Uterus (tissue), 4 donors: ENCODE measurements around the gene BCR. TPM values are rescaled to one million over a fixed set of nuclear protein-coding genes. Genes with fewer than 3 reads are reported as not detected.
A peak's percentile ranks its signal among the peaks of the same experiment; 100 is the strongest.
"Not testable (repeated sequence)": the region's sequence is repeated elsewhere in the genome, so short reads cannot be mapped to it uniquely, and the experiment has no call there.

Source experiments
- DNase-seq, 2 donors: peaks; one replicate each; pipeline ENCODE4 v3.0.0-alpha.2; 2019 to 2020
- H3K27ac ChIP-seq, 2 donors: fragments of 200-600 bp; sonication (generic); 1 replicate in 1 of 2; 2 replicates in 1 of 2; pipeline ENCODE4 v1.5.1; 2016 to 2018
- H3K27me3 ChIP-seq, 2 donors: fragments of 200-600 bp; sonication (generic); one replicate each; pipeline ENCODE4 v1.5.1; 2018 to 2019; ENCODE audit warnings: control low read depth in 1 of 2
- H3K36me3 ChIP-seq, 2 donors: fragments of 200-600 bp; sonication (generic); one replicate each; pipeline ENCODE4 v1.5.1; 2019; ENCODE audit warnings: control low read depth in 1 of 2
- H3K4me1 ChIP-seq, 2 donors: fragments of 200-600 bp; sonication (generic); one replicate each; pipeline ENCODE4 v1.5.1; 2018 to 2019; ENCODE audit warnings: control low read depth in 1 of 2
- H3K4me3 ChIP-seq, 2 donors: fragments of 200-600 bp; sonication (generic); 1 replicate in 1 of 2; 2 replicates in 1 of 2; pipeline ENCODE4 v1.5.1; 2018 to 2019; ENCODE audit warnings: mild to moderate bottlenecking in 1 of 2
- H3K9me3 ChIP-seq, 2 donors: fragments of 200-600 bp; sonication (generic); one replicate each; pipeline ENCODE4 v1.5.1; 2019; ENCODE audit warnings: control low read depth in 1 of 2
- POLR2A ChIP-seq, 2 donors: fragments of 450-650 bp; IDR thresholded peaks; one replicate each; pipeline ENCODE4 v1.6.1; 2016; ENCODE audit warnings: antibody characterized with exemption in 2 of 2, mild to moderate bottlenecking in 1 of 2, moderate library complexity in 1 of 2
- intact Hi-C: fragments of 100-400 bp; cut with DNase I; formaldehyde crosslinking; loops from one replicate; pipeline ENCODE4 v1.15.1; 2023; ENCODE audit warnings: low total_unique reads
- total RNA-seq, 4 donors: library from RNA; depleted of rRNA in 3 of 4; stranded (reverse); fragments of >200 nt in 3 of 4; gene quantifications; one replicate each; pipeline versions ENCODE4 v1.1.0 to v1.2.4, GENCODE V29; 2014 to 2023
- TF ChIP-seq, protein P1 (sequence below), 4 experiments: fragments of 200-600 bp in 2 of 4; fragments of 450-650 bp in 2 of 4; sonication (generic) in 2 of 4; IDR thresholded peaks; one replicate each; pipeline ENCODE4 v1.5.1; 2016 to 2019; ENCODE audit warnings: antibody characterized with exemption in 4 of 4, mild to moderate bottlenecking in 2 of 4, moderate library complexity in 1 of 4
- donor health status: DM: yes; HTN: yes; CAD: no.

BCR gene
- total RNA-seq, 4 donors from 2014 or later: 10.6 to 93.3 (median 28.3) TPM

DNA sequence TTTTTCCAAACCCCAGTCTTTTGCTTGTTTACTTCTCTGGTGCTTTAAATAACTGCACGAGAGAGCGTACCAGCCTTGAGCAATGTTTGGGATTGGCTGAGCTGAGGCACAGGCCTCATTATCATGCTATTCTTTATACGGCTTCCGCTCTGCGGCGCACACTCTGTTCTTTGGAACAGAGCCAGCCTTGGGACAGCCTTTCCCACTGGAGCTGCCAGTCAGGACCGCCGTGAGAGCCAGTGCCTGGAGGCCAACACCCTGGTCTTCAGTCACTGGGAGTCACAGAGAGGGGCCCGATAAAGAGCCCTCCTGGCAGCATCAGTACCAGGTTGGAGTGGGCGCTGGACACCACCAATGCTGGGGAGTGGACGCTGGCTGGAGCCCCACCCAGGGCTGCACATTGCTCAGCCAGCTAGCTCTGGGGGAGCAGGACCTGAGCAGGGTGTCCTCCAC, 125.6 kb downstream of the BCR start:
- DNase-seq: peak; percentile 54 to 77
- Histone ChIP-seq H3K27me3 (no peaks in the 10 kb centered on the region), H3K4me1 (no peaks in the 10 kb centered on the region), H3K27ac (peak overlapping the region; percentile 75 to 91), H3K9me3 (no peaks in the 10 kb centered on the region), H3K4me3 (no peak overlapping the region), H3K36me3 (no peaks in the 10 kb centered on the region)
- intact Hi-C loops: loop anchor here (10.0 kb wide), 1 partner anchor 219 kb away; no protein-coding TSS in a partner anchor
- no peak for TF ChIP-seq POLR2A (IDR thresholded peaks at IDR 0.05)
- TF ChIP-seq, protein P1, sequence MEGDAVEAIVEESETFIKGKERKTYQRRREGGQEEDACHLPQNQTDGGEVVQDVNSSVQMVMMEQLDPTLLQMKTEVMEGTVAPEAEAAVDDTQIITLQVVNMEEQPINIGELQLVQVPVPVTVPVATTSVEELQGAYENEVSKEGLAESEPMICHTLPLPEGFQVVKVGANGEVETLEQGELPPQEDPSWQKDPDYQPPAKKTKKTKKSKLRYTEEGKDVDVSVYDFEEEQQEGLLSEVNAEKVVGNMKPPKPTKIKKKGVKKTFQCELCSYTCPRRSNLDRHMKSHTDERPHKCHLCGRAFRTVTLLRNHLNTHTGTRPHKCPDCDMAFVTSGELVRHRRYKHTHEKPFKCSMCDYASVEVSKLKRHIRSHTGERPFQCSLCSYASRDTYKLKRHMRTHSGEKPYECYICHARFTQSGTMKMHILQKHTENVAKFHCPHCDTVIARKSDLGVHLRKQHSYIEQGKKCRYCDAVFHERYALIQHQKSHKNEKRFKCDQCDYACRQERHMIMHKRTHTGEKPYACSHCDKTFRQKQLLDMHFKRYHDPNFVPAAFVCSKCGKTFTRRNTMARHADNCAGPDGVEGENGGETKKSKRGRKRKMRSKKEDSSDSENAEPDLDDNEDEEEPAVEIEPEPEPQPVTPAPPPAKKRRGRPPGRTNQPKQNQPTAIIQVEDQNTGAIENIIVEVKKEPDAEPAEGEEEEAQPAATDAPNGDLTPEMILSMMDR (IDR thresholded peaks at IDR 0.05): no peak

DNA sequence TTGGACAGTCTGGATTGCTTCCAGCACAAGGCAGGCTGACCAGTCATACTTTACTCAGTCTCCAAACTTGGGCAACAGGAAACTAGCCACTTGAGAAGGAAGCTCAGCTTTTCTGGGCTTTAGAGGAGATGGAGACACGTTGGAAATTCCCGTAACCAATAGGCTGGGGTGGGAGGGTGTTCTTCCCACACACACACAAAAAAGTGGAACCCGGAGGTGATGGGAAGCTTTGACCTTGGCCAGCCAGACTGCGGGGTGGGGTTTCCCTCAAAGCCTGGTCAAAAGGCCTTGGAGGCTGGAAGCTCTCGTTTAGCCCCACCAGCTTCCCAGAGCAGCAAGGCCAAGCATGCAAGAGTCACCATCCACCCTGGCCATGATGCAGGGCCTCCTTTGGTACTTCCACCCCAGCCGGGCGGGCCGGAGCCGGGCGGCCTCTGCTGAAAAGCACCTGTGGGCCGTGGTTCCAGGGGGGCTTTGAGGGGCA, 126.2 kb downstream of the BCR start:
- H3K36me3 ChIP-seq: no peaks in the 10 kb centered on the region
- H3K27ac ChIP-seq: peak overlapping the region; percentile 75 to 91
- no peaks in the 10 kb centered on the region for H3K27me3 ChIP-seq
- TF ChIP-seq, protein P1 (IDR thresholded peaks at IDR 0.05): no peak
- no peak for TF ChIP-seq POLR2A (IDR thresholded peaks at IDR 0.05)
- intact Hi-C loops: loop anchor here (10.0 kb wide), 1 partner anchor 218 kb away; no protein-coding TSS in a partner anchor
- DNase-seq: peak; percentile 23 to 58
- H3K4me1 ChIP-seq: no peaks in the 10 kb centered on the region
- H3K4me3 ChIP-seq: no peak overlapping the region
- no peaks in the 10 kb centered on the region for H3K9me3 ChIP-seq

DNA sequence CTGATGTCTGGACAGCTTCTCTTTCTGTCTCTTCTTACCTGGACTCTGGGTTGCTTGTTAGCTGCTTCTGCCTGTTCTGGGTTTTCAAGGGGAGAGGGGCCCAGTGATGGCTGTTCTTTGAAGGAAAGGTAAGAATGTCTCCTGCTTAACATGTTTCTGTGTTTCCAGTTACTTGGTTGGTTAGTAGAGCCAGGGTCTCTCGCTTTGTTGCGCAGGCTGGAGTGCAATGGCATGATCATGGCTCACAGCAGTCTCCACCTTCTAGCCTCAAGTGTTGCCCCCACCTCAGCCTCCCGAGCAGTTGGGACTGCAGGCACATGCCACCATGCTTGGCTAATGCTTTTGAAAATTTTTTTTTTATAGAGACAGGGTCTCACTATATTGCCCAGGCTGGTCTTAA, 126.6 kb downstream of the BCR start:
- Histone ChIP-seq H3K27ac (peak overlapping the region; percentile 75 to 91), H3K36me3 (no peaks in the 10 kb centered on the region), H3K4me3 (no peak overlapping the region), H3K27me3 (no peaks in the 10 kb centered on the region), H3K4me1 (no peaks in the 10 kb centered on the region), H3K9me3 (no peaks in the 10 kb centered on the region)
- intact Hi-C loops: loop anchor here (10.0 kb wide), 1 partner anchor 218 kb away; no protein-coding TSS in a partner anchor
- TF ChIP-seq POLR2A (IDR thresholded peaks at IDR 0.05): no peak
- TF ChIP-seq, protein P1 (IDR thresholded peaks at IDR 0.05): no peak
- DNase-seq: peak; percentile 8

DNA sequence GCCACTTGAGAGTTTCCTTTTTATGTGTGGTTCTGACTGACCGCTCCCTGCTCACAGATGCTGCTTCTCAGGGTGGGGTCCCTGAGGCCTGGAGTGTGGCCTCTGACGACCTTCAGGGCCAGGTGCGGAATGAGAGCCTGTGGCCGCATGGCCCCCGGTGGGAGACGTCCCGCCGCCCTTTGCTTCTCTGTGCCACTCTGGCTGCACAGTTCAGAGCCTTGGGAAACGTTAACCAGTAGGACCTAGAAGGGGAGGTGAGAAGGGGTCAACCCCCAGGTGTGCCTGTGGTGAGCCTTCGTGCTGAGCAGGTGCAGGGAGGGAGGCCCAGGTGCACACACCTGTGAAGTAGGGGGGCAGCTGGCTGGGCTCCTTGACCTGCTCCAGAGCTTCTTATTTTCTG, 127.2 kb downstream of the BCR start:
- H3K9me3 ChIP-seq, H3K4me3 ChIP-seq, H3K27ac ChIP-seq, H3K27me3 ChIP-seq, H3K4me1 ChIP-seq, H3K36me3 ChIP-seq: not testable (repeated sequence)
- peak; percentile 6 to 8 for DNase-seq
- intact Hi-C loops: loop anchor here (10.0 kb wide), 1 partner anchor 217 kb away; no protein-coding TSS in a partner anchor

DNA sequence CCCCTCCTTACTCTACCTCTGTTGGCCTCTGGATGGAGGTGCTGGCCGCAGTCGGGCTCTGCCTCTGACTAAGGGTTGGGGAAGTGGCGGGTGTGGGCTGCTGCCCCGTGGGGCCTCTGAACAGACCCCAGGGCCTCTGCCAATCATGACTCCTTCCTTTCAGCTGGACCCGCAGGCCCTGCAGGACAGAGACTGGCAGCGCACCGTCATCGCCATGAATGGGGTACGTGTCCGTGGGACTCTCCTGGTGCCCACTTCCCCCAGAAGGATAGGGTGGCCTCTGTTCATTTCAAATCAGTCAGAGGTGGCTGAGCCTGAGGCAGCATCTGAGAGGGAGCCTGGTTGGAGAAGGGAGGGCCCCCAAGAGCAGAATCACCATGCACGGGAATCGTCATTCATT, 129.0 kb downstream of the BCR start:
- not testable (repeated sequence) for H3K4me3 ChIP-seq, DNase-seq, H3K36me3 ChIP-seq, H3K9me3 ChIP-seq, H3K4me1 ChIP-seq, H3K27me3 ChIP-seq, H3K27ac ChIP-seq
- intact Hi-C loops: loop anchor here (10.0 kb wide), 1 partner anchor 216 kb away; no protein-coding TSS in a partner anchor

DNA sequence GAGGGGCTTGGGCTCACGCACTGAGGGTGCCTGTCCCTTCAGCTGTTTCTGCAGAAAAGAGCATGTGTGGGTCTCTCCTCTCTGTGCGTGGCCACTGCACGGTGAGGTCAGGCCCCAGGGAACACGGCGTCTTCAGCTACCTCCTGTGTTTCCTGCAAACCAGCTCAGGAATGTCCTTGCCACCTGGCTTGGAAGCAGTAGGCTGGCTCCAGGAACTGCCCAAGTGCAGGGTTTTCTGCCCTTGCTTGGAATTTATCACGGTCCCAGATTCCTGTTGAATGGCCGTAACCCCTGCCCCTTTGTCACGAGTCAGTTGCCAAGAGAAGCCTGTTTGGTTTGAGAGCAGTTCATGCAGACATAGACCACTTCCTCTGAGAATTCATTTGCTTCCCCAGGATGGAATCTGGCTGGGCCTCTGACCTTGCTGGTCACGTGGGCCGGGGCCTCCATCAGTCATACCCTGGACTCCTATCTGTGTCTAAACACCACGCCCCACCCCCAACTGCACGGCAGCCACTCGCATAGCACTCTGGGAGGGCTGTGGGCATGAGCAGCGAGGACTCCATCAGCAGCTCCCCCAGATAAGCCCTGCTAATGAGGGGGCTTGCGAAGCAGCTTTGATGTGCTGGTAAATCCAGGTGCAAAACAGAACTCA, 130.3 kb downstream of the BCR start:
- not testable (repeated sequence) for H3K4me3 ChIP-seq, H3K27me3 ChIP-seq, H3K36me3 ChIP-seq, H3K9me3 ChIP-seq, H3K27ac ChIP-seq, H3K4me1 ChIP-seq
- DNase-seq: peak in 1 of 2 donors; percentile 43
- intact Hi-C loops: loop anchor here (5.0 kb wide), 1 partner anchor 77 kb away; no protein-coding TSS in a partner anchor

DNA sequence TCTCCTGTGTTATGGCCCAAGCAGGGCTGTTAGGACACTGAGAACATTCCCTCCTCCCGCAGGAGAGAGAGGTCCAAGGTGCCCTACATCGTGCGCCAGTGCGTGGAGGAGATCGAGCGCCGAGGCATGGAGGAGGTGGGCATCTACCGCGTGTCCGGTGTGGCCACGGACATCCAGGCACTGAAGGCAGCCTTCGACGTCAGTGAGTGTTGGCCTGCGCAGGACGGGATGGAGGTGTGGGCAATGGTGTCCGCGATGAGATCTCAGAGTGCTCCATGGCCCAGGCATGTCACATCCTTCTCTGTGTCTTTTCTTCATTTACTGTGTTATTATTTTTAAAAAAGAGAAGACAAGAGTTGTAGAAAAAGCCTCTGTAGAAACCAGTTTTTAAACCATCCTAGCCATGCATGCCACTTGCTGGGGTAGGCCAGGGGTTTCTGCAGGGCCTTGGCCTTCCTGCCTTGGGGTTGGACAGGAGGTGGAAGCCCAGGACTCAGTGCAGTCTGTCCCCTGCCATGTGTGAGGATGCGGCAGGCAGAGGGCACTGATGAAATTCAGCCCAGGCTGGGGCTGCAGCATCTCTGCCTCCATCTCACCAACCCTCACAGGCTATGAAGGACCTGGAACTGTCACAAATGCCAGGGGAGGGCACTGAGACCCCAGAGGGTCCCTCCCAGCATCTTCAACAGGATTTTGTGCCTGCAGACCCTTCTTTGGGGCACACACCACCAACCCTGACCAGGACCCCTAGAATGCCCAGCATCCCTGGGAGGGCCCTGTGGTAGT, 131.5 kb downstream of the BCR start:
- not testable (repeated sequence) for H3K36me3 ChIP-seq, H3K27me3 ChIP-seq, H3K4me1 ChIP-seq, H3K9me3 ChIP-seq, H3K27ac ChIP-seq, H3K4me3 ChIP-seq, DNase-seq
- intact Hi-C loops: loop anchor here (5.0 kb wide), 1 partner anchor 75 kb away; no protein-coding TSS in a partner anchor
